Panc1 (cell line): ENCODE data around the gene CT45A10.
"Not testable (repeated sequence)": the region's sequence is repeated elsewhere in the genome, so short reads cannot be mapped to it uniquely, and the experiment has no call there.

Experiments
- CTCF ChIP-seq: fragments of 450-650 bp; IDR thresholded peaks from 2 replicates; pipeline ENCODE4 v1.5.1; 2017; ENCODE audit warnings: mild to moderate bottlenecking
- POLR2AphosphoS5 ChIP-seq: IDR thresholded peaks from 2 replicates; pipeline ENCODE4 v1.6.1; 2012; ENCODE audit warnings: mild to moderate bottlenecking, low read depth, low read length, moderate library complexity
- REST ChIP-seq, 2 experiments: IDR thresholded peaks; 2 replicates each; pipeline ENCODE4 v1.6.1; 2011 to 2012; ENCODE audit warnings: low read depth in 2 of 2, control low read depth in 1 of 2, low read length in 1 of 2, mild to moderate bottlenecking in 1 of 2, moderate library complexity in 1 of 2; ENCODE audit not compliant: insufficient read depth in 1 of 2

- TF ChIP-seq CTCF; REST (IDR thresholded peaks at IDR 0.05; ENCODE audit: insufficient read depth in 1 of 2, low read depth in 2 of 2, low read length in 1 of 2); POLR2AphosphoS5: not testable (repeated sequence)
Observed at GRCh38 chrX:135837180-135837579, 56.1 kb downstream of the CT45A10 start, which contains the start of gene CT45A7.
